ENCODE results near the gene CT45A10.

- TF ChIP-seq CTCF (conservative IDR thresholded peaks at IDR 0.05; ENCODE audit: low read length) (no peak), EZH2phosphoT487 (IDR thresholded peaks at IDR 0.05; ENCODE audit: borderline replicate concordance) (no peak)
Measured at GRCh38 chrX:135890087-135890585, 3.1 kb downstream of the CT45A10 start.

Measured in Loucy (cell line).